NCI-H146 treated with DMSO at 0.1 percent for 48 hours (cell line): ENCODE results near the gene DTX1.
A peak's percentile ranks its signal among the peaks of the same experiment; 100 is the strongest.

Experiments
- DNase-seq: peaks from one replicate; lab custom pipeline; 2025; ENCODE audit not compliant: unreplicated experiment; lab: John Stamatoyannopoulos, UW

DTX1 gene

DNA sequence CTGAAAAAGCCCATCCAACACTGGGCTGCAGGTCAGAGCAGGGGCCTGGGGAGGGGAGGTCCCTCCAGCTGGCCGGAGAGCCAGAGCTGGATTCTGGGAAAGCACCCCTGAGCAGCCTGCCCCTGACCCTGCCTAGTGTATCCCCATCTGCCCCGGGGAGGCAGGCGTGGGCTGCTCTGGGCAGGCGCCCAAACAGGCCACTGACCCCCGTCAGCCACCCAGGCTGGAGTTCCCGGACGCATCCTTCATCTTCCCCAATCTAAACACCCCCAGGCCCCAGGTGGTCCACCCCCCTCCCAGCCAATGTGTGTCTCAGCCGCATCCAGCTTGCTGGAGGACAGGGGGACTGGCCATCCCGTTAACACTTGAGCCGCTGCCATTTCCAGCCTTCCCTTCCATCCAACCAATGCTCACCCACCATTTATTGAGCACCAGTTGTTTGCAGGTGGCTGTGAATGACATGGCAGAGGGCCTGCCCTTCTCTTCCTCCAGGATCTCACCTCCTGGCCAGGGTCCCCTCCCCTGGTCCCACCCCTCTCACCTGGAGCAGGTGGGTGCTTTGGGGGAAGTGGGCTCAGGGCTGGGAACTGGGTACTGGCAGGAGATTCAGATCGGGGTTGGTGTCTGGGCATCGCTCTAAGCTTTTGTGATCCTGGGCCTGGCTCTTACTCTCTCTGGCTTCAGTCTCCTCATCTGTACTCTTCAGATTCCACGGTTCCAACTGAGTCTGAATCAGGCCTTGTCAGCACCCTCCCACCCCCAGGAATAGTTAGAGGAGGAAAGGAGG lies 743 bp upstream of the DTX1 start:
- no peak for DNase-seq

DNA sequence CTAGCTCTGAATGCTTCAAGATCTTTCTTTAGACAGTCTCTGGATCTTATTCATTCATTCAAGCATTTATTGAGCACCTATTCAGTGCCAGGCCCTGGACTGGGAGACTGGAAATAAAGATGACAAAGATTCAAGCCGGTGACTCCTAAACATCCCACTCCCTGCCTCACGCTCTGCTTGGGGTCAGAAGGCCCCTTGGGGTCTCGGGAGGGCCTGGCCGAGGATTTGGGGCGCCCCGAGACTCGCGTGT lies 224 bp upstream of the DTX1 start:
- DNase-seq, result no peak

DNA sequence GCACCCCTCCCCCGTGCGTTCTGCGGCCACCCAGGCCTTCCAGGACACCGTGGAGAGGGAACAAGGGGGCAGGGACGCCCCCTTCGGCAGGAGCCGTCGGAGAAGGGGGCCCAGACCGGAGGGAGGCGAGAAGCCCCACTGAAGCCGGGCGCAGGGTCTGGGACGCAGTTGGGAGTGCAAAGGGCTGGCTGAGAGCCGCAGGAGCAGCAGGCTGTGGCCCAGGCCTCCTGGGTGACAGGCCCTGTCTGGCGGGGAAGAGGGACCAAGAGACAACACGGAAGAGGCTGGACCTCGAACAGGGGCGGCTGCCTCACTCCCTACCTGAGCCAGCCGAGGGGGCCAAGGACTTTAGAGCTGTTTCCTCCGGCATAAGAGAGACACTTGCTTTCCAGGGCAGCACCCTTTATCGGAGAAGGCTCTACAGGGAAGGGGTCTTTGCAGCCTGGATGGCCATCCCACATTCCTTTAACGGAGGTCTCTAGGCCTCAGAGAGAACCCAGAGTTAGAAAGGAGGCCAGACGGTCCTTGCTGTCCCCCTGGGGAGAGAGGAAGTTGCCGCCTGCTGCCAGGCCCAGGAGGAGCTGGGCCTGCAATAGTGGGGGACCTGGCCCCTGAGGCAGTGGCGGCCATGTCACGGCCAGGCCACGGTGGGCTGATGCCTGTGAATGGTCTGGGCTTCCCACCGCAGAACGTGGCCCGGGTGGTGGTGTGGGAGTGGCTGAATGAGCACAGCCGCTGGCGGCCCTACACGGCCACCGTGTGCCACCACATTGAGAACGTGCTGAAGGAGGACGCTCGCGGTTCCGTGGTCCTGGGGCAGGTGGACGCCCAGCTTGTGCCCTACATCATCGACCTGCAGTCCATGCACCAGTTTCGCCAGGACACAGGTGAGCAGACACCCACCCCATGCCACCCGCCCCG lies 1.3 kb downstream of the DTX1 start:
- DNase-seq, result no peak

DNA sequence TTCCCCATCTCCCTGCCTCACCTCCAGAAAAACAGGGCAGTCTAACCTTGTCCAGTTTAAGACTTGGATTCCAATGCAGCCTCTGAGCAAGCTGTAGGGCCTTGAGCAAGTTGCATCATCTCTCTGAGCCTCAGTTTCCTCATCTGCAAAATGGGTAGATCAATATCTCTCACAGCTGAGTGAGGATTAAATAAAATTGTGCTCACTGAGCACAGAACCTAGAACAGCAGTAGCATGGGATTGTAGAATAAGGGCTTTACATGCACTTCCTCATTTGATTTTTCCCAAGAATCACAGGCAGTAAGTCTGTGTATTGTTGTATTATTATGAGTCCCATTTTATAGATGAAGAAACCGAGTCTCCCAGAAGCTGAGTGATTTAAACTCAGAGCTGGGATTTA lies 2.0 kb downstream of the DTX1 start:
- DNase-seq, result no peak

DNA sequence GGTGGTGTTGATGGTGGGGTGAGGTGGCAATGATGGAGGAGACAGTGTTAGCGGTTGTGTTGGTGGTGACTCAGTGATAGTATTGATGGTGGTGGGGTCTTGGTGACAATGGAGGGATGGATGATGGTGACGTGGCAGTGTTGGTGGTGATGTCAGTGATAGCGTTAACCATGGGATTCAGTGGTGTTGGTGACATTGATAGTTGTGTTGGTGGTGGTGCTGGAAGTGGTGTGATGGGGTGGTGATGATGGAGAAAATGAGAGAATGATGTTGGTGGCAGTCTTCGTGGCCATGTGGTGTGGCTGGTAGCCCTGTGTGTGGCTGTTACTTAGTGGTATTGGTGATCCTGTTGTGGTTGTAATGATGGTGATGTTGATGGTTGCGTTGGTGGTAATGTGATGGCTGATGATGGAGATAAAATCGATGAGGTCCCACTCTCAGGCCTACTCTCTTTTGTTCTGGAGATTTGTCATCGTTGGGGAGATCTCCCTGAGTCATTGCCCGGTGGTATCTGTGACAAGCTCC lies 2.6 kb downstream of the DTX1 start:
- DNase-seq, result no peak

DNA sequence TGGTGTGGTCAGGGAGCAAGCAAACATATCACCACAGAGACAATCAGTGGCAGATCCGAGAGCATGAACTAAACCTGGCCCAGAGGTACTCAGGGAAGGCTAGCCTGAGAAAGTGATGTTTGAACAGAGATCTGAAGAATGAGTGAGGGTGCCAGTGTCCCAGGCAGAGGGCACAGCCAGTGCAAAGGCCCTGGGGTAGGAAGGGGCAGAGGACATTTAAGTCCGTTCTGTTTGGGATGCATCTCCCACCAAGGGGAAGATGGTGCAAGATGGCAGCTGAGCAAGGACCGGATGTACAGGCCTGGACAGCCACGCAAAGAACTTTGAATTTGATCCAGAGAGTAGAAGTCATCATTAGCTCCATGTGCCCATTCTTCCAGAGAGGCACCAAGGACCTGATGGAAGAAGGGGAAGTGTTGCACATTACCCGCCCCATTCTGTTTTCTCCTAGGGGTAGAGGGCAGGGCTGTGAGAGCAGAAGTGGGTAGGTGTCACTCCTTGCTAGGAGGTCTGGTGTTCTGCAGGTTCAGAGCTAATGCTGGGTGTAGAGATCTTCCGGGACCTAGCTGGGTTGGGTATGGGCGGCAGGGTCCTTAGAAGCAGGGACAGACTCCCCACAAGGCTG lies 3.9 kb downstream of the DTX1 start:
- no peak for DNase-seq

DNA sequence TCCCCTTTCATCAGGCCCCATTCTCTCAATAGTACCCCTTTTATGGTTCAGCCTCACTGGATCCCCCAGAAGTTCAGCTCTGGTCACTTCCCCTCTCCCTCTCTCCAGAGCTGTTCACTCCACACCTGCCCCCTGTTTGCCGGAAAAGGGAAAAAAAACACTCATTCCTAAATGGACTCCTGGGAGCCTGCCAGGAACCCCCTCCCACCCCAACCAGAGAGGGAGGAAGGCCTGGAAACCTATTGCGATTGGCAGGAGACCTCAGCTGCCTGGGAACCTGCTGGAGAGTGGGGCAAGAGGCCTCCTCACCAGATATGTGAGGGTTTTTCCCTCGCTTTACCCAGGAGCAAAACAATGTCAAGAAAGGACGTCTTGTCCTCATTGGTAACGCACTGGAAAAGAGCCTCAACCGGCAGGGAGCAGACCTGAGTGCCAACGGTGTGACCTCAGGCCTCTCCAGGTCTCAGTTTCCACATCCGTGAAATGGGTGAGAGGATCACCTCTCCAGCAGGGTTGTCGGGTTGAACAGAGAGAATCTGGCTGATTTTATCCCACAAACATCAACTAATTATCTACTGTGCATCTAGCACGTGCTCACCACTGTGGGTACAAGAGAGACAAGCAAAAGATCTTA lies 4.6 kb downstream of the DTX1 start:
- no peak for DNase-seq

DNA sequence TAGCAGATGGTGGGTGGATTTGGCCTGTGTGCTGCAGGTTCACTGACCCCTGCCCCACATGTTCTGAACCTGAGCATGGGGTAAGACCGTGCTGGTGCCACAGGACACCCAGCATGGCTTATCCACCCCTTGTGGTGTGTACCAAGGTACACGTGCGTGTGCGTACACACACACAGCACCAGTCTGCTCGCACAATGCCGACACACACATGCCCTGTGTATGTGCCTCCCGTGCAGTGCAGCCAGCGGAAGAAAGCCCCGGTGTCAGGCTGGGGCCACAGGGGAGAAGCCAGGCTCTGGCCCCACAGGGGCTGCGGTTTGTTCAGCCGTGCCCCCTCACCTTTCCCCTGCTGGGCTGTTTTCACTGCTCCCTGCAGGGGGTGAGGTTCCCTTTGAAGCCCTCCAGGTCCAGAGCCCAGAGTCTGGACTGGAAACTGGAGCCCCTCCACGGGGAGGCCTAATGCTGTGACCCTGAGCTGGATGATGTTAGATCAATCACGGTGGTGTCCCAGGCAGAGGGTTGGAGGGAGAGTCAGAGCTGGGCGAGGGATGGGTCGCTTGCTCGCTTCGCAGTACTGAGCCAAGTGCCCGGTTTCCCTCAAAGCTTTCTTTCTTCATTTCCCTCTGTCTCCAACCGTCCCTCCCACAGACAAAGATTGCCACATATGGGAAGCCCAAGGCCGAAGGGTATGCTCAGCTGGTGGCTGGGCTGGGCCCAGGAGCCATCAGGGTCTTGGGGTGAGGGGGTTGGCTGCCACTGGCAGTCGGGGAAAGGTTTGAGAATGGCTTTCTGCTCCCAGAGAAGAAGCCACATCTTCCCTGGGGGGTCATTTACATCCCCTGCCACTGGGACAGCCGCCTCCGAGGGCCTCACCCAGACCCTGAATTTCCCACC lies 6.2 kb downstream of the DTX1 start:
- DNase-seq, result peak; percentile 71

DNA sequence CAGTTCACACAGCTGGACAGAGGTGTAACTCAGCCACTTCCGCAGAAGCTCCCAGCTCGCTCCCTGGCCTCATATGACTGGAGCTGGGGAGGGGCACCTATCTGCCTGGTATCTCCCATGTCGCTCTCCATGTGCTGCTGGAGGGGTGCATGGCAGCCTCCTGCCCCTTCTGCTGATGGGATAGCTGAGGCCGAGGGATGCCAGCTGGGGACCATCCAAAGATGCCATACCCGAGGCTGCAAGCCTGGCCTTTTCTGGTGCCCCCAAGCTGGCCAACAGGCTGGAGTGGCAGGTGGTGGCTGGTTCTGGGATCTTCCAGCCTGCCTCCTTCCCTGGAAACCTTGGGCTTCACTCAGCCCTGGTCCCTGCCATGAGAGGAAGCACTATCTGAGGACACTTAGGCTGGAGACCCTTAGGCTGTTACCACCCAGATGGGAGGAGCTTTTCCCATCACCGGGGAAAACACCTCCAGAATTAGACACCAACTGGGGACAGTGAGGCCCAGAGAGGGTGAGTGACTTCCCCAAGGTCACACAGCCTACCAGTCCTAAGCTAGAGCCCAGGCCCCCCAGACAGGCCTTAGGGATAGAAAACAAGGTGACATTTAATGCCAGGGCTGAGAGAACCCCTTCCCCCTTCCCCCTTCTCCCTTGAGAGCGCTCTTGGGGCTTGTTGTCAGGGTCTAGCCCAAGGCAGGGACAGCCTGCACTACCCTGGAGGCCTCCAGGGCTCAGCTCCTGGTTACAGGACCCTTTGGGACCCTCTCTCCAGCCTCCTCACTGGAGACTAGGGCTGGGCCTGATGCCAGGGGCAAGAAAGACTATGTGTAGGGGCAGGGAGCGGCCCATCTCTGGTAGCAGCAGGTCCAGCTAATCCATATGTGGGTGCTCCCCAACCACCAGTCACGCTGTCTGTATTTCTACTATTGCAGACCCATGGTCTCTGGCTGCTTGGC lies 7.1 kb downstream of the DTX1 start:
- DNase-seq, result no peak

DNA sequence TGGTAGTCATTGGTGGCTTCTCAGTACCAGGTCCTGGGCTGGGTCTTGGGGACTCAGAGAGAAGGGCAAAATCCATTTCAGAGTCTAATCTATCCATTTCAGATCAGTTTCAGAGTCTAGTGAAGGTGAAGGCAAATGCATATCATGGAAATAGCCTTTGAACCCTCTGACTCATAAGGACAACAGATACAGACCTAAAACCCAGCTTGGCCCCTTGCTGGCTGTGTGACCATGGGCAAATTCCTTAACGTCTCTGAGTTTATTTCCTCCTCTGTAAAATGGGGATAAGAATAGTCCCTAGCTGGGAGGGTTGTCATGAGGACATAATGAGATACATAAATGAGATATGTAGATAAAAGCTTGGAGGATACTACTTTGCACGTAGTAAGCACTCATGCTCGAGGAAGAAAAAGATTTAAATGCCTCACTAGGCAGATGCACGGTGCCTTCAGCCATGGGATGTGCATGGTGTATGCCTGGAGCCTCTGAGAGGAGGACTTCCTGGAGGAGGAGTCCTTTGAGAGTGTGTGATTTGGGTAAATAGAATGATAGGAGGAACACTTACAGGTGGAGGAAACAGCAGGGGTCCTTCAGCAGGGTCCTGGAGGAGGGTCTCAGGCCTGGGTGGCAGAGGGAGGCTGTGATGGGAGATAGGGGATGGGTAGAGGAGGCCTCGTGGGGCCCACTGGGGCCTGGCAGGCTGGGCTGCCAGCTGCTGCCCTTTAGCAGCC lies 8.0 kb downstream of the DTX1 start:
- DNase-seq, result no peak

DNA sequence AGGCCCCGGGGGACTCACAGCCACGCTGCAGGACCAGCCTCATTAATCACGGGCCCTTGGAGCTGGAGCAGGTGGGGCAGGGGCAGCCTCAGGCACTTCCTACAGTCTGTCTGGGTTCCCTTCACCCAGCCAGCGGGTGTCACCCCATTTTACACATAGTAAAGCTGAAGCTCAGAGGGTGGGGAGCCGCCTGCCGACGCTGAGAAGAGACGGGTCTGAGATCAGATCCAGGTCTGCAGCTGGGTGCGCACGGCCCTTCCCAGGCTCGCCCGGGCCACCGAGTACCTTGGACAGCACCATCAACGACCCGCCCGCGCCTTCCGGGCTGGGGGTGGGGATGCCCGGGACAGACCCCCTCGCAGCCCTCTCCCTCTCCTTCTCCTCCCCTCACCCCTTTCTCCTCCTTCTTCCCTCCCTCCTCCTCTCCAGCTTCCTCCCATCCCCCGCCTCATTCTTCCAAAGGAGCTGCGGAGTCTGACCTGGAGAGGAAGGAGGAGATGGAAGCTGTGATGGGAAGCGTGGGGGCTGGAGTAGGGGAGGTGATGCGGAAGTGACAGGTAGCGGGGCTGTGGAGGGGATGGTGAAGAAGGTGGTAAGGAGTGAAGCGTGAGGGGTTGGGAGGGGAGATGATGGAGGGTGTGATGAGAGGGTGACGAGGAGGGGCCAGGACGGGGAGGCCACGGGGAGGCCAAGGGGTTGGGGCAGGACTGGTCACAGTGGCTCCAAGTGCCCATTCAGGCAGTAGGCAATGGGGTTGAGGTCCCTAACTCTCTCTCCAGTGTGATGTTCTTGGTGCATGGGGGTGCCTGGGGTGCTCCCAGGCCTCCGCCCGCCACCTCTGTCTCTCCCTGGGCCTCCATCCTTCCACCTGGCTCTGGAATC lies 8.8 kb downstream of the DTX1 start:
- DNase-seq, result no peak

DNA sequence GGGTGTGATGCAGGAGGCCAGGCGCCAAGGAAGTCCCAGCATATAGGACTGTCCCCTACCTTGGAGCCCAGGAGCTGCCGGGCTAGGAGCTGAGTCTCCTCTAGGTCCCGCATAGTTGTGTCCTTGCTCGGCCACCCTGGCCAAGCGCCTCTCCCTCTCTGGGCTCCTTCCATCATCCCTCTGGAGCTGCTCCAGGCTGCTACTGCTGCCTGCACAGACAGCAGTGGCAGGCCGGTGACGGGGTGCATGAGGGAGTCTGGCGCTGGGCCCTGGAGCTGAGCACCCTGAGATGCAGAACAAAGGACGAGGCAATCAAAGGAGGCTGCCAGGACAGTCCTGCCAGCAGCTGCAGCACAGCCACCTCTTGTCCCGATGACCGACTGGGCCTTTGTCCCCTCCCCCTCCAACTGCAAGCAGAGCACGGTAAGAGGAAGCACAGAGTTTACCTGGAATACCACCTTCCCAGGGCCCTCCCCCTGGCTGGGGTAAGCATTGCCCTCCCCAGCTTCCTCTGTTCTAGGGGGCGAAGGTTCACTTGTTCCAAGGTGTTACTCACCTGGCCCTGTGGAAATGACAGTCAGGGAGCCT lies 10.4 kb downstream of the DTX1 start:
- DNase-seq, result no peak

DNA sequence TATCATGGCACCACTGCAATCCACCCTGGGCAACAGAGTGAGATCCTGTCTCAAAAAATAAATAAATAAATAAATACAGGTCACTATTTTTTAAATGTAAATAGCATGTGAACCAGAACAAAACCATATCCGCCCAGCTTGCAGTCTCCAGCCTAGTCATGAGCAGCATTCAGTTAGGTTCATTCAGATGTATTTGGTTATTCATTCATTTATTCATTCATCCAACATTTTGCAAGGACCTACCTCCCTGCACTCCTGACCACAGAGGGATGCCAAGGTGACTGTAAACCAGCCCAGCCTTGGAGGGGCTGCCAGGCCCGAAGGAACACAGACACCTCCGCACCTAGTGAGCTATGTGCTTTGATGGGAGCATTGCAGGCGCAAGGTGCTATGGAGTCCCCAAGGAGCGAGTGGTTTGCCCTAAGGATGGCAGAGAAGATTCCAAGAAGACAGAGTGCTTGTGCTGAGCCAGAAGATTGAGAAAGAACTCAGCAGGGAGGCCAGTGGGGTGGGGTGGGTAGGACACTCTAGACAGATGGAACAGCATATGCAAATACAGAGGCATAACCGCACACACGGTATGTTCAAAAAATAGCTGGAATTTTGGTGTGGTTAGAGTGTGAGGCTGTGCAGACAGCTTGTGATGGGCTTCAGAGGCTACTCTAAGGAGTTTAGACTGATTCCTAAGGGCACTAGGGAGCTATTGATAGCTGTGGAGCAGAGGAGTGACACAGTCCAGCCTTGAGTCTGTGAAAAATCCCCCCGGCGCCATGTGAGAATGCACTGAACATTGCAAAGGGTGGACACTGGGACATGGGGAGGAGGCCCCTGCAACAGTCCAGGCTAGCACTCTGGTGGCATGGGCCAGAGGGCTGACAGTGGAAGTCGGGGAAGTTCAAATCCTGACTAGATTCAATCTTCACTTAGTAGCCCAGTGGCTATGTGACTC lies 11.7 kb downstream of the DTX1 start:
- no peak for DNase-seq

DNA sequence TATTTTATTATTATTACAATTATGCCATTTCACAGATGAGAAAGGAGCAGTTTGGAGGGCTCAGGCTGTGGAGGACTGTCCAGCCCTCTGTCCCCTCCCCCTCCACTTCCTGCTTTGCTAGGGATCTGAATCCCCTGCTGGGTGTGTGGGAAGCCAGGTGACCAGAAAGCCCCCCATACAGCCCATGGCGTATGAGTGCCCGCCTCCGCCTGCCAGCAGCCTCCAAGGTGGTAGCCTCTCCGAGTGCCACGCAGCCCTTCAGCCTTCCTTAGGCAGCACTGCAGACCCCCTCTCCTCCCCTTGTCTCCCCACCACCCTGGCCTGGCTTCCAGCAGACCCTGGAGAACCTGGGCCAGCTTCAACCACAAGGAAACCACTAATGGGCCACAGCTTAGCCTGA lies 12.6 kb downstream of the DTX1 start:
- no peak for DNase-seq

DNA sequence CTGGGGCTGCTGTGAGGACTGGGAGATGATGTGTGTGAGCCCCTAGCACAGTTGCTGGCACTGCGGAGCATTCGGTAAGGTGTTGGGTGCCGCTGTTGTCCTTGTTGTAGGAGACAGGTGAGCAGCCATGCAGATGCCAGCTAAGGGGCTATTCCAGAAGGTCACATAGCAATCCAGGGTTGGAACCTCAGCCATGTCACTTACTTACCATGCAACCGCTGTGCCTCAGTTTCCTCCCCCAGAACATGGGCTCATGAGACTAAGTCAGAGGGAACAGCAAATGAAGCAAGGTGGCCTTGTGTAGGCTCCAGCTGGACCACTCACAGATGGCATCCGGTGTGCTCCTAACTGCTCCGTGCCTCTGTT lies 13.2 kb downstream of the DTX1 start:
- no peak for DNase-seq
